ENCODE data around the gene CHST3. TPM values are rescaled to one million over a fixed set of nuclear protein-coding genes. Genes with fewer than 3 reads are reported as not detected.
"Not testable (repeated sequence)": the region's sequence is repeated elsewhere in the genome, so short reads cannot be mapped to it uniquely, and the experiment has no call there.

CHST3 gene
- total and polyA plus RNA-seq, 9 of the 15 experiments (the other 6 are each of a cell fraction or from before 2014, with no cell fraction given) = 0.01 to 1.3 (median 0.15) TPM

- intact Hi-C loops (cut with micrococcal nuclease) (no loop called here), in situ Hi-C loops (cut with MboI) (no loop called here)
- no peaks in the 10 kb centered on the region for H3K9me1 ChIP-seq (ENCODE audit: control insufficient read depth, insufficient read depth, low read length)
- H2AFZ ChIP-seq (ENCODE audit: low read depth, low read length) = no peak overlapping the region
- TF ChIP-seq ZNF121 (CRISPR knock-in tag; conservative IDR thresholded peaks at IDR 0.05) = peak; percentile 21; the same call in 1 of the 2 replicates
- no peak for TF ChIP-seq NONO (IDR thresholded peaks at IDR 0.05; ENCODE audit: low read depth in 2 of 2, low read length in 1 of 2)
- ChIA-PET POLR2A (interaction anchor here (1.3 to 1.9 kb wide), 3 partner anchors 8 to 290 kb away, joined by 4 to 10 read pairs (median 7); no protein-coding TSS in a partner anchor), CTCF (ENCODE audit: low intra/inter-chr PET ratio) (no interaction called here)
- H3K36me3 ChIP-seq (ENCODE audit: control insufficient read depth, insufficient read depth, low read length) = no peaks in the 10 kb centered on the region
- H3K4me1 ChIP-seq (replicated peaks in 1 of 2; ENCODE audit: control insufficient read depth in 2 of 2, insufficient read depth in 2 of 2, low read length in 2 of 2) = peaks cover 4 to 6% of the 10 kb centered on the region in 2 experiments; a peak in 3 of 5 replicates
- no peak overlapping the region for H3K27ac ChIP-seq (ENCODE audit: extremely low read depth, low read depth, low read length)
- no peak for DNase-seq (ENCODE audit: extremely low read depth in 1 of 4, low spot score in 3 of 4)
- H3K27me3 ChIP-seq (ENCODE audit: control insufficient read depth in 2 of 2, insufficient read depth in 2 of 2, low read length in 2 of 2) = peaks cover 32 to 58% of the 10 kb centered on the region in 2 experiments
- H3K79me2 ChIP-seq (ENCODE audit: control insufficient read depth, insufficient read depth, low read length) = no peaks in the 10 kb centered on the region
- no peak for ATAC-seq
- WGBS (ENCODE audit: insufficient coverage, low coverage, missing lambda C conversion rate) = 14% methylated on average over 10 of the region's 10 CpGs
- FAIRE-seq = no peak
- H3K9me3 ChIP-seq (replicated peaks; ENCODE audit: control insufficient read depth, insufficient read depth, low read depth, low read length) = no peaks in the 10 kb centered on the region
- no peak overlapping the region for H3K9ac ChIP-seq (ENCODE audit: insufficient read depth in 1 of 2, low read depth in 2 of 2, low read length in 2 of 2)
- no TSS peak for BruUV-seq (replicated peaks)
- H3K4me2 ChIP-seq (ENCODE audit: insufficient read depth, low read length) = no peak overlapping the region
- H4K20me1 ChIP-seq (replicated peaks; ENCODE audit: control insufficient read depth, insufficient read depth, low read length) = no peaks in the 10 kb centered on the region
- no peak overlapping the region for H3K4me3 ChIP-seq
Observed at GRCh38 chr10:72031706-72032105, 67.5 kb downstream of the CHST3 start.

DNA sequence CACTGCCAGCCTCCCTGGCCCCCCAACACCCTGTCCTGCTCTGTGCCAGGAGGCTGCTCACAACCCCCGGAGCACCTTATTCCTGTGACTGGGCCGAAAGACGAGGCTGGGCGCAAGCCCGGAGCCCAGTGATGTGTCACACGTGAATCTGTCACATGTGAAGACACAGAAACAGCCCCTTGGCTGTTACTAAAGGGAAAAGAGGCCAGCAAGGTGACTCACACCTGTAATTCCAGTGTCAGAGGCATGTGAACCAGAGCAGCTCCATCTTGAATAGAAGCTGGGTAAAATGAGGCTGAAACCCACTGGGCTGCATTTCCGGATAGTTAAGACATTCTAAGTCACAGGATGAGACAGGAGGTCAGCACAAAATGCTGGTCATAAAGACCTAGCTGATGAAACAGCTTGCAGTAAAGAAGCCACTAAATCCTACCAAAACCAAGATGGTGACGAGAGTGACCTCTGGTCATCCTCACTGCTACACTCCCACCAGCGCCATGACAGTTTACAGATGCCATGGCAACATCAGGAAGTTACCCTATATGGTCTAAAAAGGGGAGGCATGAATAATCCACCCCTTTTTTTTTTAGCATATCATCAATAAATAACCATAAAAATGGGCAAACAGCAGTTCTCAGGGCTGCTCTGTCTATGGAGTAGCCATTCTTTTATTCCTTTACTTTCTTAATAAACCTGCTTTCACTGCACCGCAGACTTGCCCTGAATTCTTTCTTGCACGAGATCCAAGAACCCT is 68.4 kb downstream of the CHST3 start:
- H3K9me1 ChIP-seq (ENCODE audit: control insufficient read depth, insufficient read depth, low read length); in situ Hi-C loops (cut with MboI); H3K9ac ChIP-seq (ENCODE audit: insufficient read depth in 1 of 2, low read depth in 2 of 2, low read length in 2 of 2); H3K4me3 ChIP-seq; H2AFZ ChIP-seq (ENCODE audit: low read depth, low read length); H4K20me1 ChIP-seq (replicated peaks; ENCODE audit: control insufficient read depth, insufficient read depth, low read length); H3K79me2 ChIP-seq (ENCODE audit: control insufficient read depth, insufficient read depth, low read length); H3K9me3 ChIP-seq (replicated peaks; ENCODE audit: control insufficient read depth, insufficient read depth, low read depth, low read length); DNase-seq (ENCODE audit: extremely low read depth in 1 of 4, low spot score in 3 of 4); BruUV-seq (replicated peaks); H3K4me2 ChIP-seq (ENCODE audit: insufficient read depth, low read length); intact Hi-C loops (cut with micrococcal nuclease); H3K36me3 ChIP-seq (ENCODE audit: control insufficient read depth, insufficient read depth, low read length); H3K27ac ChIP-seq (ENCODE audit: extremely low read depth, low read depth, low read length); H3K4me1 ChIP-seq (replicated peaks in 1 of 2; ENCODE audit: control insufficient read depth in 2 of 2, insufficient read depth in 2 of 2, low read length in 2 of 2); CTCF ChIA-PET (ENCODE audit: low intra/inter-chr PET ratio); FAIRE-seq; TF ChIP-seq JUND (tag; IDR thresholded peaks at IDR 0.05; ENCODE audit: borderline replicate concordance, low read depth, low read length); NR2C2 (CRISPR knock-in tag; IDR thresholded peaks at IDR 0.05): not testable (repeated sequence)
- POLR2A ChIA-PET = interaction anchor here (1.3 to 1.7 kb wide), 2 partner anchors 35 to 289 kb away, joined by 4 to 7 read pairs; no protein-coding TSS in a partner anchor
- H3K27me3 ChIP-seq (ENCODE audit: control insufficient read depth in 2 of 2, insufficient read depth in 2 of 2, low read length in 2 of 2) = peaks cover 27 to 59% of the 10 kb centered on the region in 2 experiments
- 28% methylated on average over 11 of the region's 11 CpGs for WGBS (ENCODE audit: insufficient coverage, low coverage, missing lambda C conversion rate)
- ATAC-seq = peak; percentile 47
- TF ChIP-seq, protein P1, sequence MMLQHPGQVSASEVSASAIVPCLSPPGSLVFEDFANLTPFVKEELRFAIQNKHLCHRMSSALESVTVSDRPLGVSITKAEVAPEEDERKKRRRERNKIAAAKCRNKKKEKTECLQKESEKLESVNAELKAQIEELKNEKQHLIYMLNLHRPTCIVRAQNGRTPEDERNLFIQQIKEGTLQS (IDR thresholded peaks at IDR 0.05) = peak; percentile 77
- TF ChIP-seq, protein P1 (CRISPR knock-in tag; conservative IDR thresholded peaks at IDR 0.05) = not testable (repeated sequence)
- TF ChIP-seq SMAD4 (CRISPR knock-in tag; conservative IDR thresholded peaks at IDR 0.05) = peak; percentile 49; the same call in 1 of the 2 replicates
- 0 out of 2 replicates have a peak, but pooled peaks have one; percentile 42 for TF ChIP-seq NFRKB (IDR thresholded peaks at IDR 0.05; ENCODE audit: low read depth)
- TF ChIP-seq CEBPG (CRISPR knock-in tag; IDR thresholded peaks at IDR 0.05) = peak; percentile 89
- peak in 1 of 2 experiments; percentile 78; a peak in 2 of 4 replicates for TF ChIP-seq CEBPG (tag; conservative IDR thresholded peaks at IDR 0.05 in 1 of 2, IDR thresholded peaks at IDR 0.05 in 1 of 2)
- TF ChIP-seq TRIM24 (IDR thresholded peaks at IDR 0.05) = peak; percentile 37 to 61; a peak in 2 of 4 replicates
- 0 out of 2 replicates have a peak, but pooled peaks have one; percentile 5 for TF ChIP-seq JUND (IDR thresholded peaks at IDR 0.05; ENCODE audit: borderline replicate concordance, low read depth, low read length)
- TF ChIP-seq NR2C2 (tag; IDR thresholded peaks at IDR 0.05) = peak; percentile 82
- peak; percentile 36; the same call in 1 of the 2 replicates for TF ChIP-seq RBFOX2 (IDR thresholded peaks at IDR 0.05; ENCODE audit: low read depth, low read length)

Data from K562 (cell line).